GM21737 (cell line): Measurements from ENCODE around the gene NKPD1.

Source experiments
- ATAC-seq: cut with Tn5 transposase; IDR thresholded peaks from one replicate; pipeline ENCODE4 v1.9.1; 2021; ENCODE audit warnings: mild to moderate bottlenecking, moderate library complexity; ENCODE audit not compliant: unreplicated experiment

Gene NKPD1

GRCh38 chr19:45160870-45161737 is at the start of gene NKPD1:
Gene NKPD1, minus strand, starts transcription at chr19:45160982. Its CDS starts 832 bp downstream, at chr19:45160150.
- no peak for ATAC-seq

GRCh38 chr19:45206328-45206727 is 45.5 kb upstream of the NKPD1 start:
- ATAC-seq: no peak

GRCh38 chr19:45205810-45206209 is 45.0 kb upstream of the NKPD1 start:
- ATAC-seq: no peak

- no peak for ATAC-seq
These were observed 41.9 kb upstream of the NKPD1 start for GRCh38 chr19:45202637-45203036.

GRCh38 chr19:45200568-45200967 is 39.8 kb upstream of the NKPD1 start:
- ATAC-seq: no peak

- no peak for ATAC-seq
These were observed 35.0 kb upstream of the NKPD1 start for GRCh38 chr19:45195764-45196163.

GRCh38 chr19:45191375-45191774 is 30.6 kb upstream of the NKPD1 start:
- ATAC-seq: no peak

GRCh38 chr19:45189971-45190370 is 29.2 kb upstream of the NKPD1 start:
- no peak for ATAC-seq

- ATAC-seq: no peak
These were observed 26.8 kb upstream of the NKPD1 start for GRCh38 chr19:45187421-45188100.

GRCh38 chr19:45186509-45187334 is 25.9 kb upstream of the NKPD1 start:
- ATAC-seq: no peak

GRCh38 chr19:45184115-45184514 is 23.3 kb upstream of the NKPD1 start:
- no peak for ATAC-seq

- ATAC-seq: no peak
These were observed 22.0 kb upstream of the NKPD1 start for GRCh38 chr19:45182758-45183157.

- ATAC-seq: no peak
These were observed 20.2 kb upstream of the NKPD1 start for GRCh38 chr19:45180936-45181335.

- no peak for ATAC-seq
These were observed 19.1 kb upstream of the NKPD1 start for GRCh38 chr19:45179892-45180370.

- peak; percentile 8 for ATAC-seq
These were observed 18.5 kb upstream of the NKPD1 start for GRCh38 chr19:45179072-45179891.

GRCh38 chr19:45178262-45179071 is 17.7 kb upstream of the NKPD1 start, which contains the start of gene BLOC1S3:
Gene BLOC1S3, plus strand, starts transcription at chr19:45178784. Its CDS starts 513 bp downstream, at chr19:45179297.
- peak; percentile 73 for ATAC-seq

GRCh38 chr19:45177817-45178261 is 17.1 kb upstream of the NKPD1 start, which contains the start of gene TRAPPC6A:
Gene TRAPPC6A, minus strand, starts transcription at chr19:45178237. Its CDS starts 19 bp downstream, at chr19:45178218.
- peak; percentile 2 for ATAC-seq

- ATAC-seq: no peak
These were observed 14.9 kb upstream of the NKPD1 start for GRCh38 chr19:45175515-45176345.
